Body of pancreas (tissue), 4 donors: Measurements from ENCODE around the gene PPP1CA. TPM values are rescaled to one million over a fixed set of nuclear protein-coding genes. Genes with fewer than 3 reads are reported as not detected.
A peak's percentile ranks its signal among the peaks of the same experiment; 100 is the strongest.
"Not testable (repeated sequence)": the region's sequence is repeated elsewhere in the genome, so short reads cannot be mapped to it uniquely, and the experiment has no call there.

Experiments used
- ATAC-seq: fragments of 150-250 bp; one replicate; pipeline ENCODE4 v1.9.1; 2016
- DNase-seq, 4 donors: peaks; one replicate each; pipeline ENCODE4 v3.0.0-alpha.2; 2019
- H3K27ac ChIP-seq, 4 donors: fragments of 200-600 bp; sonication (generic); 1 replicate in 3 of 4; 2 replicates in 1 of 4; pipeline versions ENCODE4 v1.5.1 to v1.6.1; 2016 to 2019; ENCODE audit warnings: mild to moderate bottlenecking in 1 of 4, mixed read lengths in 1 of 4, moderate library complexity in 1 of 4
- H3K27me3 ChIP-seq, 2 donors: fragments of 200-600 bp; sonication (generic); one replicate each; pipeline ENCODE4 v1.6.0; 2016; ENCODE audit warnings: mild to moderate bottlenecking in 1 of 2
- H3K36me3 ChIP-seq, 2 donors: fragments of 200-600 bp; sonication (generic); replicated peaks in 1 of 2; 2 replicates each; pipeline ENCODE4 v1.5.1; 2016; ENCODE audit warnings: low read depth in 2 of 2; ENCODE audit not compliant: insufficient read depth in 1 of 2
- H3K4me1 ChIP-seq: fragments of 200-600 bp; sonication (generic); one replicate; pipeline ENCODE4 v1.6.0; 2016
- H3K4me3 ChIP-seq, 2 donors: fragments of 200-600 bp; sonication (generic); 1 replicate in 1 of 2; 2 replicates in 1 of 2; pipeline ENCODE4 v1.5.1; 2016 to 2019
- H3K9me3 ChIP-seq, 3 donors: fragments of 200-600 bp; sonication (generic); 1 replicate in 2 of 3; 2 replicates in 1 of 3; pipeline ENCODE4 v1.5.1; 2016
- CTCF ChIP-seq, 7 experiments: fragments of 450-650 bp in 4 of 7; fragments of 200-600 bp in 3 of 7; sonication (generic) in 3 of 7; IDR thresholded peaks; one replicate each; pipeline ENCODE4 v1.5.1; 2016 to 2019; ENCODE audit warnings: antibody characterized with exemption in 7 of 7
- POLR2A ChIP-seq, 3 donors: fragments of 450-650 bp; IDR thresholded peaks; one replicate each; pipeline ENCODE4 v1.6.1; 2016; ENCODE audit warnings: antibody characterized with exemption in 3 of 3, mild to moderate bottlenecking in 2 of 3
- WGBS, 2 donors: methylation state at CpG; one replicate each; pipeline ENCODE4 v1.1.5; 2017; 5-methylcytosine and 5-hydroxymethylcytosine counted together
- intact Hi-C: fragments of 100-400 bp; cut with DNase I; formaldehyde crosslinking; loops from one replicate; pipeline ENCODE4 v1.15.1; 2023
- total RNA-seq, 2 donors: library from RNA; depleted of rRNA; stranded (reverse); fragments of >200 nt; gene quantifications; one replicate each; pipeline ENCODE4 v1.1.0, GENCODE V29; 2016

The PPP1CA gene
- total RNA-seq, 2 donors from 2014 or later, result 81.1 to 104 TPM

GRCh38 chr11:67429722-67430121 is 28.1 kb upstream of the PPP1CA start:
- TF ChIP-seq CTCF (IDR thresholded peaks at IDR 0.05) (no peak), POLR2A (IDR thresholded peaks at IDR 0.05) (no peak)
- 58 to 69% methylated on average over 11 of the region's 11 CpGs for WGBS, 2 donors
- no peak overlapping the region for H3K27ac ChIP-seq
- DNase-seq (peak in 1 of 4 donors; percentile 14), ATAC-seq (no peak)
- H3K4me1 ChIP-seq, result peaks cover 23% of the 10 kb centered on the region
- H3K9me3 ChIP-seq, result no peaks in the 10 kb centered on the region
- no peaks in the 10 kb centered on the region for H3K27me3 ChIP-seq
- no peak overlapping the region for H3K4me3 ChIP-seq
- H3K36me3 ChIP-seq, result peaks cover 0 to 4% of the 10 kb centered on the region in 2 donors
- intact Hi-C loops, result no loop called here

- peak overlapping the region; percentile 79 to 91 (median 86) for H3K27ac ChIP-seq
- H3K27me3 ChIP-seq, result no peaks in the 10 kb centered on the region
- ATAC-seq (no peak), DNase-seq (no peak)
- H3K9me3 ChIP-seq, result no peaks in the 10 kb centered on the region
- intact Hi-C loops, result no loop called here
- TF ChIP-seq CTCF (IDR thresholded peaks at IDR 0.05), result no peak
- 33 to 47% methylated on average over 8 to 12 of the region's 12 CpGs for WGBS, 2 donors
- H3K4me3 ChIP-seq, result peak overlapping the region; percentile 92 to 93
- H3K36me3 ChIP-seq, result peaks cover 0 to 4% of the 10 kb centered on the region in 2 donors
- peaks cover 23% of the 10 kb centered on the region for H3K4me1 ChIP-seq
Measured at GRCh38 chr11:67429038-67429668, 27.5 kb upstream of the PPP1CA start.

GRCh38 chr11:67428052-67429001 is 26.7 kb upstream of the PPP1CA start, which contains the start of gene RPS6KB2:
Gene RPS6KB2 (plus strand): TSS chr11:67428494. CDS start chr11:67428546, 52 bp downstream.
- no peak for TF ChIP-seq CTCF (IDR thresholded peaks at IDR 0.05)
- peak; percentile 85 to 95 (median 94) for TF ChIP-seq POLR2A (IDR thresholded peaks at IDR 0.05)
- peaks cover 23% of the 10 kb centered on the region for H3K4me1 ChIP-seq
- intact Hi-C loops, result no loop called here
- 0 to 1% methylated on average over 22 to 68 of the region's 68 CpGs for WGBS, 2 donors
- H3K27me3 ChIP-seq, result no peaks in the 10 kb centered on the region
- no peaks in the 10 kb centered on the region for H3K9me3 ChIP-seq
- peaks cover 0 to 4% of the 10 kb centered on the region in 2 donors for H3K36me3 ChIP-seq
- ATAC-seq, result peak; percentile 96
- H3K27ac ChIP-seq, result peak within 1 kb of the TSS; percentile 79 to 91 (median 86)
- DNase-seq, result peak; percentile 99 to 100 (median 99)
- H3K4me3 ChIP-seq, result peak within 1 kb of the TSS; percentile 92 to 93

- Histone ChIP-seq H3K4me1 (peaks cover 23% of the 10 kb centered on the region), H3K27ac (peak overlapping the region; percentile 79 to 91 (median 86)), H3K4me3 (peak overlapping the region in 1 of 2 donors; percentile 92)
- H3K27me3 ChIP-seq, H3K36me3 ChIP-seq, intact Hi-C loops, ATAC-seq, DNase-seq, H3K9me3 ChIP-seq: not testable (repeated sequence)
- WGBS, 2 donors, result 59 to 68% methylated on average over 19 of the region's 19 CpGs
Measured at GRCh38 chr11:67427364-67427859, 25.8 kb upstream of the PPP1CA start.
